Measurements from ENCODE around the gene NEMP1.

DNA sequence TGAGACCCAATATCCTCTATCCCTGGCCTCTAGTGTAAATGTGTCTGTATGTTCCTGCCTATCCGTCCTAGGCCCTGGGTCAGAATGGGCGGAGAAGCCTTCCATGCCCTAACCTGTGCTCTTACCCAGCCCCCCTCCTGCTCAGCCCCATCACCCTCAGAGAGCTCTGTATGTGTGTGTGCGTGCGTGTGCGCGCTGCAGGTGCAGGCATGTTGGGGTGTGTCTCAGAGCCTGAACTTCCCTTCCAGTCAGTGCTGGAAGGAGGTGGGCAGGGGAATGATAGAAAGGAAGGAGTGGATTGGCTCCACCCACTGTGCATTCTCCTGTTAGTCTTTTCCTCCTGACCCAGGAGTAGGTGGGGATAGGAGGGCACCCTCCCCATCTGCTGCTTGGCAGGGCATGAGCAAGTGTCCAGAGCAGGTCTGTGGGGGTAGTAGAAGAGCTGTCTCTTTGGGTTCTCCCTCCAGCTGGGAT lies 17.5 kb upstream of the NEMP1 start:
- TF ChIP-seq, protein P1, sequence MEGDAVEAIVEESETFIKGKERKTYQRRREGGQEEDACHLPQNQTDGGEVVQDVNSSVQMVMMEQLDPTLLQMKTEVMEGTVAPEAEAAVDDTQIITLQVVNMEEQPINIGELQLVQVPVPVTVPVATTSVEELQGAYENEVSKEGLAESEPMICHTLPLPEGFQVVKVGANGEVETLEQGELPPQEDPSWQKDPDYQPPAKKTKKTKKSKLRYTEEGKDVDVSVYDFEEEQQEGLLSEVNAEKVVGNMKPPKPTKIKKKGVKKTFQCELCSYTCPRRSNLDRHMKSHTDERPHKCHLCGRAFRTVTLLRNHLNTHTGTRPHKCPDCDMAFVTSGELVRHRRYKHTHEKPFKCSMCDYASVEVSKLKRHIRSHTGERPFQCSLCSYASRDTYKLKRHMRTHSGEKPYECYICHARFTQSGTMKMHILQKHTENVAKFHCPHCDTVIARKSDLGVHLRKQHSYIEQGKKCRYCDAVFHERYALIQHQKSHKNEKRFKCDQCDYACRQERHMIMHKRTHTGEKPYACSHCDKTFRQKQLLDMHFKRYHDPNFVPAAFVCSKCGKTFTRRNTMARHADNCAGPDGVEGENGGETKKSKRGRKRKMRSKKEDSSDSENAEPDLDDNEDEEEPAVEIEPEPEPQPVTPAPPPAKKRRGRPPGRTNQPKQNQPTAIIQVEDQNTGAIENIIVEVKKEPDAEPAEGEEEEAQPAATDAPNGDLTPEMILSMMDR (IDR thresholded peaks at IDR 0.05; ENCODE audit: insufficient read depth, low read length, poor library complexity, severe bottlenecking), result no peak
- TF ChIP-seq EZH2phosphoT487 (conservative IDR thresholded peaks at IDR 0.05; ENCODE audit: low read length), result no peak

All from SU-DHL-6 (cell line).